HG02798 (cell line): ENCODE data around the gene ANKRD33B.
"Not testable (repeated sequence)": the region's sequence is repeated elsewhere in the genome, so short reads cannot be mapped to it uniquely, and the experiment has no call there.

Experiments used
- ATAC-seq: cut with Tn5 transposase; IDR thresholded peaks from one replicate; pipeline ENCODE4 v1.9.1; 2021; ENCODE audit warnings: mild to moderate bottlenecking; ENCODE audit not compliant: unreplicated experiment, poor library complexity

The ANKRD33B gene

DNA sequence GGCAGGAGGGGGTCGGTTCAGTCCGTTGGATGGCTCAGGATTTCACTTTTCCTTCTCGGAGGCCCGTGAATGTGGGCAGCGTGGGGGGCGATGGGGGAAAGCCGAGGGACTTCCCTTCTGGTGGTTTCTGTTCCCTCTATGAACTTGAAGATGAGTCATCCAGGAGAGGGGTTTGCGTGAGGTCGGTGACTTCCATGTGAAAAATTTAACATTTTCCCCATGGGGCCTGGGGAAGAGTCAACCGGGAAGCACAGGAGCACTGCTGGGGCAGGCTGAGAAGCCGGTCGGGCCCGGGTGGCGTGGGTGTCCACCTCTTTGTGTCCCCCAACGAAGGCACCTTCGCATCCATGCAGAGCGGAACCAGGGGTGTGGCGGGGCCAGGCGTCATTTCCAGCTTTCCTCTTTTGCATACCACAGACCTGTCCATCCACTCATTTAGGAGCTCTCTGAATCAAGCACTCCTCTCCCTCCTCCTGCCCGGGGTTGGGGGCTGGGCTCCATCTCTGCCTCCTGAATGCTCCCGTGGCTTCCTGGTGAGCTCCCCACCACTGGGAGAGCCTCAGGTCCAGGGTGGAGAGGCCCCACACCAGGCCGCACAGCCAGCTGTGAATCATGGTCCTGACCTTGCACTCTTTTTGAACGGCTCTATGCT, 68.4 kb downstream of the ANKRD33B start:
- peak; percentile 51 for ATAC-seq

DNA sequence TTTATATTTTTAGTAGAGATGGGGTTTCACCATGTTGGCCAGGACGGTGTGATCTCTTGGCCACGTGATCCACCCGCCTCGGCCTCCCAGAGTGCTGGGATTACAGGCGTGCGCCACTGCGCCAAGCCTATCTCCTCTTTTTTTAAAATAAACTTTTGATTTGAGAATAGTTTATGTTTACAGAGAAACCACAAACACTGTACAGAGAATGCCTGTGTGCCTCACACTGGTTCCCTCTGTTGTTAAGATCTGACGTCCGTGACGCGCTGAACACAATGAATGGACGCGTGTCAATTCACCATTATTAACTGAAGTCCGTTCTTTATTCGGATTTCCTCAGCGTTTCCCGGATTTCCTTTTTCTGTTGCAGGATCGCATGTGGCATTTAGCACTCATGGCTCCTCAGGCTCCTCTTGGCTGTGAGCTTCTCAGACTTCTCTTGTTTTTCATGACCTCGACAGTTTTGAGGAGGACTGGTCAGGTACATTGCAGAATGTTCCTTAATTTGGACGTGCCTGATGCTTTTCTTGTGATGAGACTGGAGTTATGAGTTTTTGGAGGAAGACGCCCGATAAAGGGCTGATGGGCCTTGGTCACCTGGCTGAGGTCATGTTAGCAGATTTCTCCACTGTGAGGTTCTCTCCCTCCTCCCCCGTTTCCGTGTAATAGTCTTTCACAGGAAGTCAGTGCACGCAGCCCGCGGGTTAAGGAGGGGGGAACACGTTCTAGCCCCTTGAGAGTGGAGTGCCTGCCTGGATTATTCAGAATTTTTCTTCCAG, 69.6 kb downstream of the ANKRD33B start:
- no peak for ATAC-seq

DNA sequence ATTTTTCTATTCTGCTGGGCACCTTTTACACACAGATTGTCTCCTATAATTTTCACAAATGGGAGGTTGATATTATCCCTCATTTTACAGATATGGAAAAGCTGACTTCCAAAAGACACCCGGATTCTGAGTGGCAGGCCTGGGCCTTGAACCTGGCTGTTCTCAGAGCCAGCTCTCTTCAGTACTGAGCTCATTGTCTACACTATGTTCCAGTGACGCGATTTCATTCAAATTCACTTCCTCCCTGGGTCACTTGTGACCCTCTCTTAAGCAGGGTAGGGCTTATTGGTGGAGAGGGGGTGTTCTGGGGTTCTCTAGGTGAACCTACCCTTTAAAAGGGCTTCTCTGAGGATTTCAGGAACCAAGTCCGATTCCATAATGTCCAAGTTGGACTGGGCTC, 70.2 kb downstream of the ANKRD33B start:
- no peak for ATAC-seq

DNA sequence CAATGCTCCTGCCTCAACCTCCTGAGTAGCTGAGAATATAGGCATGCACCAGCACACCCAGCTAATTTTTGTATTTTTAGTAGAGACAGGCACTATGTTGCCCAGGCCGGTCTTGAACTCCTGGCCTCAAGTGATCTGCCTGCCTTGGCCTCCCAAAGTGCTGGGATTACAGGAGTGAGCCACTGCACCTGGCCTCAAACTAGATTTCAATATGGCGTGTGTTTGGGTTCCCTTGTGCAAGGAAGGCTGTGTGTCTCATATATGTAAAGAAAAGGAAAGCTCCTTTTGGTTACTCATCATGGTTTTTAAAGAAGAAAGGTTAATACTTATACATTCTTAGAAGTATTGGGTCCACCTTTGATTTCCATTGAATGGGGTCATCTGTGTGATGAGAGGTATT, 70.7 kb downstream of the ANKRD33B start:
- no peak for ATAC-seq

DNA sequence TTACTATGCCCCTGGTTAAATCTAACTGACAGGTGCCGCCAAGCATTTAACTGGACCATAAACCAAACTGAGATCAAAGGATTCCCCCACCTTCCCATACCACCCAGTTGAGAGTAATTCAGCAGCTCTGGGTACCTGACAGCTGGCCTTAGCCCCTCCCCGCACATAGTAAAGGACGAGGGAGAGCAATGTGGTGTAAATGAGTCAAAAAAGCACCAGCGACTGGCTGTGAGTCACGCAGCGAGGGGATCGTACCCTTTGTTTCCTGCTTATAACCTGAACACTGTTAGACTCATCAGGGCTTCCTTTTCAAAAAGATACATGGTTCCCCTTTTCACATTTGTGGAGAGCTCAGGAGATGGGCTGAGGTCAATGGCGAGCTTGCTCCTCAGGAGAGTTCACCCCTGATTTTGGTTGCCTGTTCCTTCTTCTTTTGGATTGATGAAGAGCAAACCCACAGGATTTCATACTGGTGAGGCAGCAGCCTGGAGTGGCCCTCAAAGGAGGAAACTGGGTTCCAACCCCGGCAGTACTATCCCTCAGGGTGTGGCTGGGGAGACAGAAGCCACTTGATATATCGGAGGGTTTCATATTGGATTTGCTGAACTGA, 71.5 kb downstream of the ANKRD33B start:
- peak; percentile 59 for ATAC-seq

DNA sequence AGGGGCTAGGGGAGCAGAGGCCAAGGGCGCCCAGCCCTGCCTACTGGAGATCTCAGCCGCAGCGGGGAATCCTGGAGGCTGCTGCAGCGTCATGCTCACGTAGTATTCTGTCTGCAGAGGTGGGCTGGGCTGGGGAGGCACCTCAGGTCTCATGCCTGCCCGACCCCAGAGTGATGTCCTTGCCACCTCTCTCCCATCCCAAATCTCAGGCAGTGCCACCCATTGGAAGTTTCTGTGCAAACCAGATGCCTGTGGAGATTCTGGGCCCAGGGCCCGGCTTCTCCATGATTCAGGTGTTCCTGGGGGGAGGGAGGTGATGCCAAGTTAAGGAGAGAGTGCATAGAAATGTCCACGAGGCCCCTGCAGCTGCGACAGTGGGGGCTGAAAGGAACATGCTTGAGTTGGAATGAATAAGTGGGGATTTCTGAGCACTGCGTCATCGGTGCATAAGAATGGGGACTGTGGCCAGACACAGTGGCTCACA, 72.0 kb downstream of the ANKRD33B start:
- peak; percentile 7 for ATAC-seq

DNA sequence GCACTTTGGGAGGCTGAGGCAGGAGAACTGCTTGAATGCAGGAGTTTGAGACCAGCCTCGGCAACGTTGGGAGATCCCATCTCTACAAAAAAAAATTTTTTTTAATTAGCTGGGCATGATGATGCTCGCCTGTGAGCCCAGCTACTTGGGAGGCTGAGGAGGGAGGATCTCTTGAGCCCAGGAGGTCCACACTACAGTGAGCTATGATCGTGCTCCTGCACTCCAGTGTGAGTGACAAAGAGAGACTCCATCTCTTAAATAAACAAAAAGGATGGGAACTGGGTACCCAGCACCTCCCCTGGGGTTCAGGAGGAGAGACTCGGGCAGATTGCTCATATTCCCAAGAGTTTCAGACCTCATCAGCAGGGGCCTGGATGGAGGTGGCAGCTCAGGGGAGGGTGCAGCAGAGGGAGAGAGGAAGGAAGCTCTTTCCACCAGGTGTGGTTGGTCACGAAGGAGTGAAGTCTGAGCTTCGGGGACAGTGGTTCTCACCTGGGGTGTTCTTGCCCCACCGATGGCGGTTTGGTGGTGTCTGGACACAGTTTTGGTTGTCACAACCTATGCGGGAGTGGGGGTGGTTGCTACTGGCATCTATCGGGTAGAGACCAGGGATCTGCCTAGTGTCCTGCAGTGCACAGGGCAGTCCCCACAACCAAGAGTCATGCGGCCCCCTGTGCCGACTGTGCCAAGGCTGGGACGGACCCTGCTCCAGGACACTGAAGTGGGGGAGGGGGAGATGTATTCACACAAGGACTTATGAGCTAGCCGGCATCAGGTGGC, 72.7 kb downstream of the ANKRD33B start:
- ATAC-seq, result no peak

DNA sequence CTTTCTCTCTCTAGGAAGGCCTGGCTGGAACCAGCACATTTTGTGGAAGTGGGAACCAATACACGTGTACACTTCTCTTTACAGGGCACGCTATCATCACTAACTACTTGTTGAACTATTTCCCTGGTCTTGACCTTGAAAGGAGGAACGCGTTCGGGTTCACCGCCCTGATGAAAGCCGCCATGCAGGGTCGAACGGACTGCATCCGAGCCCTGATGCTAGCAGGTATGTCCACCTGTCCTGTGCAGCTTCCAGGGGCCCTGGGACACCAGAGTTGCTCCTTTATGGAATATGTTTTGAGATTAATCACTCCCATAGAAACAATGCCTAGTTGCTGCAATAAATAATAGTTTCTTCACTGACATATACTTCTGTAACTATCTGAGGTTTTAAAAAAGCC, 74.1 kb downstream of the ANKRD33B start:
- ATAC-seq, result no peak

DNA sequence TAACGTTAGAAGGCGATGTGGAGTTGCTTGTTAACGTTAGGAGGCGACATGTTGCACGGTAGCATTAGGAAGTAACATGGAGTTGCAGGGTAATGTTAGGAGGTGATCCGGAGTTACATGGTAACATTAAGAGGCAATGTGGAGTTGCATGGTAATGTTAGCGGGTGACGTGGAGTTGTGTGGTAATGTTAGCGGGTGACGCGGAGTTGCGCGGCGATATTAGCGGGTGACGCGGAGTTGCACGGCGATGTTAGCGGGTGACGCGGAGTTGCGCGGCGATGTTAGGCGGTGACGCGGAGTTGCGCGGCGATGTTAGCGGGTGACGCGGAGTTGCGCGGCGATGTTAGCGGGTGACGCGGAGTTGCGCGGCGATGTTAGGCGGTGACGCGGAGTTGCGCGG, 74.9 kb downstream of the ANKRD33B start:
- not testable (repeated sequence) for ATAC-seq

DNA sequence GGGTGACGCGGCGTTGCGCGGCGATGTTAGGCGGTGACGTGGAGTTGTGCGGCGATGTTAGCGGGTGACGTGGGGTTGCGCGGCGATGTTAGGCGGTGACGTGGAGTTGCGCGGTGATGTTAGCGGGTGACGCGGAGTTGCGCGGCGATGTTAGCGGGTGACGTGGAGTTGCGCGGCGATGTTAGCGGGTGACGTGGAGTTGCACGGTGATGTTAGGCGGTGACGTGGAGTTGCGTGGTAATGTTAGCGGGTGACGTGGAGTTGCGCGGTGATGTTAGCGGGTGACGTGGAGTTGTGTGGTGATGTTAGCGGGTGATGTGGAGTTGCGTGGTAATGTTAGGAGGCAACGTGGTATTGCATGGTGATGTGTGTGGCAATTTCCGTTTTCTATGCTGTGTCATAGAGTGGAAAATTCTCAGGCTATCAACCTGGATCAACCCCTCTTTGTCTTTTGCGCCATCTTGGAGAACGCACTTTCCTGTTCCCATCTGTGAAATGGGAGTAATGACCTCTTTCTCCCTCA, 76.0 kb downstream of the ANKRD33B start:
- ATAC-seq, result no peak

DNA sequence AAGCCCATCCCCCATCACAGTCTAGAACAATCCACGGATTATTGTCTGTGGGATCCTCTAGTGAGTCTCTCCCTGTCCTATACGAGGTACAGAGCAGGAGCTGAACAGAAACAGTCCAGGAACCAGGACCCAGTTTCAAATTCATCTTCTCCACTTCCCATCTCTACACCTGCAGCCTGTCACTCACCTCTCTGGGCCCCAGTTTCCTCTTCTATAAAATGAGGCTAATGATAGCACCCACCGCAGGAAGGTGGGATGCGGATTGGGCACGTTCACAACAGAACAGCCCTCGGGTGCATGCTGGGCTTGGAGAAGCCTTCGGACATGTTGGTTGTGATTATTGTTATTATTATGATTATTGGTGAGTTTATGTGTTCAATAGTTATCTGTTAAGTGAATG, 78.5 kb downstream of the ANKRD33B start:
- no peak for ATAC-seq

DNA sequence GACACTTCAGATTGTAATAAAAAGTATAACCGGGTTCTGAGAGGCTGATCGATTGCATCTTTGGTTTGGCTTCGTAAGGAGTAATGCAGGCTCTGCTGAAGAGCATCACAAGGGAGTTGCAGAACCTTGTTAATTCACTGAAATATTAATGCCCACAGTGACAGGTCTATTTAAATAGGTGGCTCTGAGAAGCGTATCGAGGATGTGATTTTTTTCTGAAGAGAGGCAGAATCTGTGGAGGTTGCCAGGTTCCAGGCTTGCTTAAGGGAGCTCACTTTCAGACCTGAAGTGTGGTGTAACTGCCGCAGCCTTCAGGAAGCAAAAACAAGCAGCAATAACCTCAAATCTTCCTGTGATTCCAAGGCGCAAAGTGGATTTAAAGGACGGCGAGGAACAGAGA, 80.3 kb downstream of the ANKRD33B start:
- no peak for ATAC-seq

DNA sequence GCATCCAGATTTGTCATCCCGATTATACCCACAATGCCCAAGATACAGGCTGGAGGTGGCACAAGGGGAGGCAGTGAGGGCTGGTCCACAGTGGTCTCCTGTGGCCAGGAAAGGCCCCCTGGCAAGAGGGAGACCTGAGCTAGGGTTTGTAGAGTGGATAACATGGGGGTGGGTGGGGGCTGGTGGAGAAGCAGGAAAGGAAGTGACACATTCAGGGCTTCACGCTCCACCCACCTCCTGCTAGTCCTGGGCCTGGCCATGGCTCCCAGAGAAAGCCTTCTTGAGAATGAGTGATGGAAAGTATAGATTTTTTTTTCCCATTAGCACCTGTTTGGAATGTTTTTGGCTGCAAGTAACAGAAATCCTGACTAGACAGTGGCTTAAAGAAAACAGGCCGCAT, 81.3 kb downstream of the ANKRD33B start:
- ATAC-seq, result no peak

DNA sequence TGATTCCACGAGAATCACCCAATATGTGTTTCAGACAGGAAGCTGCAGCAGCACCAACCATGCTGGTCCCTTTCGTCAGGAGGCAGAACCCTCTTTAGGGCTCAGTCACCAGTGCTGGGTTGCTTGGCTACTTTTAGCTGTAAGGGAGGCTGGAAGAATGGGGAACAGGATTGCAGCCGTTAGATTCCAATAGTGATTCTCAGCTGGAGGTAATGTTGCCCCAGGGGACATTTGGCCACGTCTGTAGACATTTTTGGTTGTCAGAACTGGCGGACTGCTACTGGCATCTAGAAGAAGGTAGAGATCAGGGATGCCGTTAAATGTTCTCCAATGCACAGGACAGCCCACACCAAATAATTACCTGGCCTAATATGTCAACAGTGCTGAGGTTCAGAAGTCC, 81.8 kb downstream of the ANKRD33B start:
- no peak for ATAC-seq

DNA sequence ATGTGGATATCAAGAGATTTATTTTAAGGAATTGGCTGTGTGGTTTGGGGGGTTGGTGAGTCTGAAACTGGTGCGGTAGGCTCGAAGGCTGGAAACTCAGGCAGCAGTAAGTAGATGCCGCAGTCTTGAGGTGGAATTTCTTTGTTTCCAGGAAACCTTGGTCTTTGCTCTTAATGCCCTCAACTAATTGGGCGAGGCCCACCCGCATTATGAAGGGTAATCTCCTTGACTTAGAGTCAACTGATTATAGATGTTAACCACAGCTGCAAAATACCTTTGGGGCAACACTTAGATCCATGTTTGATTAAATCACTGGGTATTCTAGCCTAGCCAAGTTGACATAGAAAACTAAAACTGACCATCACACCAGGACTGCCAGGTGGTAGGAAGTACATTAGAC, 83.8 kb downstream of the ANKRD33B start:
- ATAC-seq, result no peak

DNA sequence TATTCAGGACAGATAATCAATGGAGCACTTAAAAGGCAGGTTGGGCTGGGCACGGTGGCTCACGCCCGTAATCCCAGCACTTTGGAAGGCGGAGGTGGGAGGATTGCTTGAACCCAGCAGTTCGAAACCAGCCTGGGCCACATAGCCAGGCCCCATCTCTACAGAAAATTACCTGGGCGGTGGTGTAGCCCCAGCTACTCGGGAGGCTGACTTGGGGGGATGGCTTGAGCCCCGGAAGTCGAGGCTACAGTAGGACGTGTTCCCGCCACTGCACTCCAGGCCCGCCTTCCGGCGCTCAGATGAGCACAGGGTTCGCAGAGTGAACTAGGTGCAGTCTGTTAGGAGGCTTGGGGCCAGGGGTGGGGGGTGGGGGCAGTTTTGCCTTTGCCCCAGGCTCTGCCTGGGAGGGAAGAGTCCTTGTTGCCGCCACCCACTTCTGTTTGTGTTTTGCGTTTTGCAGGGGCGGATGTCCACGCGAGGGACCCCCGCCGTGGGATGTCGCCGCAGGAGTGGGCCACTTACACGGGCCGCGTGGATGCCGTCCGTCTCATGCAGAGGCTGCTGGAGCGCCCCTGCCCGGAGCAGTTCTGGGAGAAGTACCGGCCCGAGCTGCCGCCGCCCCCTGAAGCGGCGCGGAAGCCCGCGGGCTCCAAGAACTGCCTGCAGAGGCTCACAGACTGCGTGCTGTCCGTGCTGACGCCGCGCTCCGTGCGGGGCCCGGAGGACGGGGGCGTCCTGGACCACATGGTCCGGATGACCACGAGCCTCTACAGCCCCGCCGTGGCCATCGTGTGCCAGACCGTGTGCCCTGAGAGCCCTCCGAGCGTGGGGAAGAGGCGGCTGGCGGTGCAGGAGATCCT, 85.2 kb downstream of the ANKRD33B start:
- no peak for ATAC-seq

DNA sequence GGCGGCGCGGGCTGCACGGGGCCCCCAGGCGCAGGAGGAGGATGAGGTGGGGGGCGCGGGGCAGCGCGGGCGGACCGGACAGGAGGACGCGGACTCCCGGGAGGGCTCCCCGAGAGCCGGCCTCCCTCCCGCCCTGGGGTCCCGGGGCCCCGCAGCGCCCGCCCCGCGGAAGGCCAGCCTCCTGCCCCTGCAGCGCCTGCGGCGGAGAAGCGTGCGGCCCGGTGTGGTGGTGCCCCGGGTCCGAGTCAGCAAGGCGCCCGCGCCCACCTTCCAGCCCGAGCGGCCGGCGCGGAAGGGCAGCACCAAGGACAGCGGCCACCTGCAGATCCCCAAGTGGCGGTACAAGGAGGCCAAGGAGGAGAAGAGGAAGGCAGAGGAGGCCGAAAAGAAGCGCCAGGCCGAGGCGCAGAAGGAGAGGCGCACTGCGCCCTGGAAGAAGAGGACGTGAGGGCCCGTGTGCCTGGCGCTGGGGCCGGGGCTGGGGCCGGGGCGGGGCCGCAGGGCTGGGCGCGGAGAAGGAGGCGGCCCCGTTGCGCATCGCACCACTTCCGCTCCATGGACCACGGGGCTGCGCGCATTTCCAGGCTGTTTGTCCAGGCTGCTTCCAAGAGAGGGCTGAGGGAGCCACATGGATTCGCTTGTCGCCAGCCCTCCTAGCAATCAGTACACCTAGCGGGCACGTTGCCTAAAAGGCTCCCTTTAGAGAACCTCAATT, 86.0 kb downstream of the ANKRD33B start:
- no peak for ATAC-seq

DNA sequence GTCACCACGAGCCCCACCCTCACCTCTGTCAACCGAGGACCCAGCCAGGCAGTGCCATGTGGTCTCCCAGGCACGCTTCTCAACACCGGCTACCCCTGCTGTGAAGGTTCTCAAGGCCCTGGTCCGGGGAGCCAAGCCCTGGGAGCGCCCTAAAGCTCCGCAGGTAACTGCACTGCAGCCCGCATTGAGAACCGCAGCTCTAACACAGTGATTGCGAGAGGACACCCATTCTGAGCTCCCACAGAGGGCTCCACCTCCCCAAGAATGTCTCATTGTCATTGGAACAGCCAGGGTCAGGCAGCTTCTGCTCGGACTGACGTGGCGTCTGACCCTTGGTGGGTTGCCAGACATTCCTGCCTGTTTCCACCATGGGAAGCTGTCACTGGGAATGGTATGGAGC, 88.3 kb downstream of the ANKRD33B start:
- no peak for ATAC-seq

DNA sequence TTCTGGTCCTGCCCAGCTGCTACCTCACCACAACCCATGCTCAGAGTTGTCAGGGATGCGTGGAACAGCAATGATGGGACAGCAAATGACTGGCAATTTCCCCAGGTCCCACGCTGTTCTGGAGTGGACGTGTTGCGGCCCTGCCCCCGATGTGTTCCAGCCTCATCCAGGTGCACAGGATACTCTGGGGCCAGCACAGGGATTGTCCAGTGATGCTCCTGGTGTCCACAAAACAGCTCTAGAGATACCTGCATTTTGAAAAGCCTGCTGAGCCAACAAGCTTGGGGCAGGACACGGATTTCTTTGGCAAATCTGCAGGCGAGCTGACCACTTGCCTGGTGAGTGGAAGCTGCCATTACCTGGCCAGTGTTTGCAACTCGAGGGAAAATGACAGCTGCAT, 88.7 kb downstream of the ANKRD33B start:
- ATAC-seq, result no peak
